ENCODE results near the gene ZNF135. TPM values are rescaled to one million over a fixed set of nuclear protein-coding genes. Genes with fewer than 3 reads are reported as not detected.

Gene ZNF135
- total RNA-seq, result 0.18 and 1.6 TPM in 2 replicates

GRCh38 chr19:58059003-58059670 is at the start of gene ZNF135:
Gene ZNF135, plus strand, starts transcription at chr19:58059282. Its CDS starts 721 bp downstream, at chr19:58060003.

GRCh38 chr19:58033741-58034476 is 25.2 kb upstream of the ZNF135 start, which contains the start of gene ZSCAN1:
Gene ZSCAN1, plus strand, starts transcription at chr19:58034025. Its CDS starts 3,812 bp downstream, at chr19:58037837.

GRCh38 chr19:58097781-58098681 is 38.9 kb downstream of the ZNF135 start, which contains the start of gene ZSCAN18:
Gene ZSCAN18, minus strand, starts transcription at chr19:58098231. Its CDS starts 7,964 bp downstream, at chr19:58090267.

Other genes starting within 250 kb of the ZNF135 start
- gene ZNF552, start 244.4 kb upstream of the ZNF135 start, total RNA-seq, result 5.4 and 5.5 TPM in 2 replicates
- gene ZNF587B, start 229.0 kb upstream of the ZNF135 start, total RNA-seq, result 20.2 and 34.4 TPM in 2 replicates
- gene ZNF587, start 209.4 kb upstream of the ZNF135 start, total RNA-seq, result 26.0 and 31.2 TPM in 2 replicates
- gene ZNF814, start 170.2 kb upstream of the ZNF135 start, total RNA-seq, result 3.8 and 7.2 TPM in 2 replicates
- gene ZNF417, start 142.7 kb upstream of the ZNF135 start, total RNA-seq, result 13.1 and 16.8 TPM in 2 replicates
- 3.1 and 8.8 TPM in 2 replicates for gene ZNF418, start 123.9 kb upstream of the ZNF135 start, total RNA-seq
- 3.6 and 4.1 TPM in 2 replicates for gene ZNF256, start 111.6 kb upstream of the ZNF135 start, total RNA-seq
- 0.09 and 0.18 TPM in 2 replicates for gene C19orf18, start 84.7 kb upstream of the ZNF135 start, total RNA-seq
- gene ZNF606, start 56.5 kb upstream of the ZNF135 start, total RNA-seq, result 7.0 and 11.6 TPM in 2 replicates
- not detected in 2 replicates for gene ZSCAN1, start 25.3 kb upstream of the ZNF135 start, total RNA-seq
- 3.5 and 22.2 TPM in 2 replicates for gene ZSCAN18, start 38.9 kb downstream of the ZNF135 start, total RNA-seq
- 8.6 and 10.1 TPM in 2 replicates for gene ZNF329, start 91.5 kb downstream of the ZNF135 start, total RNA-seq
- gene ZNF274, start 123.8 kb downstream of the ZNF135 start, total RNA-seq, result 13.3 and 23.0 TPM in 2 replicates
- 45.2 and 54.2 TPM in 2 replicates for gene ZNF544, start 169.6 kb downstream of the ZNF135 start, total RNA-seq
- gene ZNF8, start 219.7 kb downstream of the ZNF135 start, total RNA-seq, result 3.1 and 4.0 TPM in 2 replicates
- gene ERVK3-1, start 246.1 kb downstream of the ZNF135 start, total RNA-seq, result 17.5 and 22.8 TPM in 2 replicates

All from endothelial cell of coronary artery (primary cell).